ENCODE data around the gene LCK. TPM values are rescaled to one million over a fixed set of nuclear protein-coding genes. Genes with fewer than 3 reads are reported as not detected.

The LCK gene
- total and polyA plus RNA-seq, 9 of the 15 experiments (the other 6 are each of a cell fraction or from before 2014, with no cell fraction given) = 0.04 to 0.47 (median 0.13) TPM; not detected in 6

GRCh38 chr1:32318127-32318869 is 67.2 kb downstream of the LCK start:
- peaks cover 3% of the 10 kb centered on the region; the same call in 1 of the 2 replicates for H4K20me1 ChIP-seq (replicated peaks; ENCODE audit: control insufficient read depth, insufficient read depth, low read length)
- no peak overlapping the region for H3K27ac ChIP-seq (ENCODE audit: extremely low read depth, low read depth, low read length)
- POLR2A ChIA-PET = interaction anchor here (0.7 to 6.3 kb wide), 6 partner anchors 13 to 74 kb away, joined by 3 to 75 read pairs (median 6); partner anchors contain the start of gene MARCKSL1
- peaks cover 28% of the 10 kb centered on the region for H3K79me2 ChIP-seq (ENCODE audit: control insufficient read depth, insufficient read depth, low read length)
- FAIRE-seq (no peak), DNase-seq (ENCODE audit: extremely low read depth in 1 of 4, low spot score in 3 of 4) (no peak), ATAC-seq (no peak)
- H3K4me3 ChIP-seq = no peak overlapping the region
- H3K9me1 ChIP-seq (ENCODE audit: control insufficient read depth, insufficient read depth, low read length) = no peaks in the 10 kb centered on the region
- no peak overlapping the region for H3K9ac ChIP-seq (ENCODE audit: insufficient read depth in 1 of 2, low read depth in 2 of 2, low read length in 2 of 2)
- H2AFZ ChIP-seq (ENCODE audit: low read depth, low read length) = no peak overlapping the region
- 95% methylated on average over 10 of the region's 10 CpGs for WGBS (ENCODE audit: insufficient coverage, low coverage, missing lambda C conversion rate)
- no peaks in the 10 kb centered on the region for H3K4me1 ChIP-seq (replicated peaks in 1 of 2; ENCODE audit: control insufficient read depth in 2 of 2, insufficient read depth in 2 of 2, low read length in 2 of 2)
- H3K27me3 ChIP-seq (ENCODE audit: control insufficient read depth in 2 of 2, insufficient read depth in 2 of 2, low read length in 2 of 2) = no peaks in the 10 kb centered on the region
- no peak overlapping the region for H3K4me2 ChIP-seq (ENCODE audit: insufficient read depth, low read length)
- intact Hi-C loops (cut with micrococcal nuclease) (no loop called here), in situ Hi-C loops (cut with MboI) (no loop called here)
- no TSS peak for BruUV-seq (replicated peaks)
- 0 out of 2 replicates have a peak, but pooled peaks have one; percentile 17 for TF ChIP-seq ATF3 (IDR thresholded peaks at IDR 0.05)
- no peak for TF ChIP-seq ATF3 (CRISPR knock-in tag; conservative IDR thresholded peaks at IDR 0.05)
- TF ChIP-seq CEBPG (CRISPR knock-in tag; IDR thresholded peaks at IDR 0.05) = no peak
- TF ChIP-seq CEBPG (tag; conservative IDR thresholded peaks at IDR 0.05 in 1 of 2, IDR thresholded peaks at IDR 0.05 in 1 of 2) = peak; percentile 55 to 90; a peak in 3 of 4 replicates
- peak; percentile 19; the same call in 1 of the 2 replicates for TF ChIP-seq CEBPB (tag; IDR thresholded peaks at IDR 0.05)
- no peak for TF ChIP-seq RBM15 (IDR thresholded peaks at IDR 0.05; ENCODE audit: insufficient read depth, low read length)
- no peak for TF ChIP-seq ATF4 (CRISPR knock-in tag; IDR thresholded peaks at IDR 0.05)
- no peak for TF ChIP-seq ELF4 (CRISPR knock-in tag; IDR thresholded peaks at IDR 0.05)
- H3K9me3 ChIP-seq (replicated peaks; ENCODE audit: control insufficient read depth, insufficient read depth, low read depth, low read length) = no peaks in the 10 kb centered on the region
- CTCF ChIA-PET (ENCODE audit: low intra/inter-chr PET ratio) = no interaction called here
- H3K36me3 ChIP-seq (ENCODE audit: control insufficient read depth, insufficient read depth, low read length) = peaks cover 69% of the 10 kb centered on the region

Measured in K562 (cell line).